ENCODE results near the gene RBBP7. TPM values are rescaled to one million over a fixed set of nuclear protein-coding genes. Genes with fewer than 3 reads are reported as not detected.
A peak's percentile ranks its signal among the peaks of the same experiment; 100 is the strongest.

RBBP7 gene
- total RNA-seq, 1 experiment from 2014 or later, result 197 TPM

GRCh38 chrX:16873106-16873505 is 2.9 kb upstream of the RBBP7 start:
- CTCF ChIA-PET, result interaction anchor here (0.7 kb wide), 1 partner anchor 17 kb away, joined by 3 read pairs; no protein-coding TSS in a partner anchor
- 0 out of 2 replicates have a peak, but pooled peaks cover 3% of the 10 kb centered on the region for H3F3A ChIP-seq (ENCODE audit: insufficient read depth, low read depth)
- H3K9me3 ChIP-seq (ENCODE audit: insufficient read depth, low read depth), result no peaks in the 10 kb centered on the region
- intact Hi-C loops (cut with micrococcal nuclease; ENCODE audit: unreplicated experiment), result no loop called here
- H3K36me3 ChIP-seq (ENCODE audit: low read depth), result no peaks in the 10 kb centered on the region
- no peak overlapping the region for H2AFZ ChIP-seq
- no peak for TF ChIP-seq CTCF (conservative IDR thresholded peaks at IDR 0.05)
- TF ChIP-seq EZH2 (IDR thresholded peaks at IDR 0.05; ENCODE audit: low read depth), result no peak
- no peak for DNase-seq
- no peak overlapping the region for H3K27ac ChIP-seq
- no peaks in the 10 kb centered on the region for H3K27me3 ChIP-seq (ENCODE audit: insufficient read depth, low read depth)
- POLR2A ChIA-PET (ENCODE audit: unreplicated experiment), result no interaction called here
- no peak overlapping the region for H3K4me3 ChIP-seq
- H3K9me2 ChIP-seq (ENCODE audit: insufficient read depth), result no peaks in the 10 kb centered on the region
- peaks cover 15% of the 10 kb centered on the region for H3K79me2 ChIP-seq (ENCODE audit: low read depth)
- peaks cover 9% of the 10 kb centered on the region for H4K20me1 ChIP-seq (ENCODE audit: insufficient read depth)
- BruUV-seq (replicated peaks), result no TSS peak
- peaks cover 18% of the 10 kb centered on the region for H3K4me1 ChIP-seq (replicated peaks; ENCODE audit: insufficient read depth)
- no peak overlapping the region for H3K4me2 ChIP-seq

GRCh38 chrX:16870862-16871815 is 977 bp upstream of the RBBP7 start:
- Histone ChIP-seq H3K4me2 (peak overlapping the region; percentile 94), H3K4me1 (replicated peaks; ENCODE audit: insufficient read depth) (peaks cover 21% of the 10 kb centered on the region), H2AFZ (peak overlapping the region; percentile 95), H3K9me3 (ENCODE audit: insufficient read depth, low read depth) (no peaks in the 10 kb centered on the region), H3K4me3 (peak overlapping the region; percentile 85), H3K79me2 (ENCODE audit: low read depth) (peaks cover 33% of the 10 kb centered on the region), H3F3A (ENCODE audit: insufficient read depth, low read depth) (0 out of 2 replicates have a peak, but pooled peaks cover 3% of the 10 kb centered on the region), H3K27me3 (ENCODE audit: insufficient read depth, low read depth) (no peaks in the 10 kb centered on the region), H4K20me1 (ENCODE audit: insufficient read depth) (peaks cover 14% of the 10 kb centered on the region), H3K36me3 (ENCODE audit: low read depth) (no peaks in the 10 kb centered on the region), H3K27ac (peak overlapping the region; percentile 74), H3K9me2 (ENCODE audit: insufficient read depth) (no peaks in the 10 kb centered on the region)
- CTCF ChIA-PET, result no interaction called here
- BruUV-seq (replicated peaks), result TSS peak; percentile 71
- POLR2A ChIA-PET (ENCODE audit: unreplicated experiment), result no interaction called here
- TF ChIP-seq CTCF (conservative IDR thresholded peaks at IDR 0.05) (no peak), EZH2 (IDR thresholded peaks at IDR 0.05; ENCODE audit: low read depth) (no peak)
- peak; percentile 25 to 36 for DNase-seq
- intact Hi-C loops (cut with micrococcal nuclease; ENCODE audit: unreplicated experiment), result loop anchor here (1.0 to 2.0 kb wide), 2 partner anchors 12 to 76 kb away; partner anchors contain the start of gene REPS2

- Histone ChIP-seq H3K27ac (peak overlapping the region; percentile 78), H3K4me2 (peak overlapping the region; percentile 94), H3F3A (ENCODE audit: insufficient read depth, low read depth) (0 out of 2 replicates have a peak, but pooled peaks cover 3% of the 10 kb centered on the region), H3K4me1 (replicated peaks; ENCODE audit: insufficient read depth) (peaks cover 21% of the 10 kb centered on the region), H3K27me3 (ENCODE audit: insufficient read depth, low read depth) (no peaks in the 10 kb centered on the region), H3K9me2 (ENCODE audit: insufficient read depth) (no peaks in the 10 kb centered on the region), H3K79me2 (ENCODE audit: low read depth) (peaks cover 49% of the 10 kb centered on the region), H2AFZ (peak overlapping the region; percentile 80), H3K9me3 (ENCODE audit: insufficient read depth, low read depth) (no peaks in the 10 kb centered on the region), H3K4me3 (peak overlapping the region; percentile 81), H3K36me3 (ENCODE audit: low read depth) (no peaks in the 10 kb centered on the region), H4K20me1 (ENCODE audit: insufficient read depth) (peaks cover 14% of the 10 kb centered on the region)
- POLR2A ChIA-PET (ENCODE audit: unreplicated experiment), result interaction anchor here (0.6 kb wide), 1 partner anchor 79 kb away, joined by 5 read pairs; no protein-coding TSS in a partner anchor
- CTCF ChIA-PET, result no interaction called here
- intact Hi-C loops (cut with micrococcal nuclease; ENCODE audit: unreplicated experiment), result loop anchor here (1.0 to 5.0 kb wide), 3 partner anchors 14 to 178 kb away; partner anchors contain the start of gene REPS2
- peak in 1 of 2 experiments; percentile 36 for DNase-seq
- no peak for TF ChIP-seq CTCF (conservative IDR thresholded peaks at IDR 0.05)
- TF ChIP-seq EZH2 (IDR thresholded peaks at IDR 0.05; ENCODE audit: low read depth), result no peak
- no TSS peak for BruUV-seq (replicated peaks)
Observed at GRCh38 chrX:16869393-16870094, 618 bp downstream of the RBBP7 start.
